Parathyroid adenoma (tissue), 2 donors: ENCODE results near the gene FARS2.

ENCODE experiments used
- H2AFZ ChIP-seq: fragments of 300-600 bp; sonication (generic); one replicate; pipeline ENCODE4 v1.7.0; 2017; ENCODE audit warnings: antibody characterized with exemption, mild to moderate bottlenecking
- H3K27ac ChIP-seq: fragments of 300-600 bp; sonication (generic); one replicate; pipeline ENCODE4 v1.7.0; 2017
- H3K27me3 ChIP-seq: fragments of 300-600 bp; sonication (generic); one replicate; pipeline ENCODE4 v1.7.0; 2017; ENCODE audit warnings: low read length; ENCODE audit not compliant: control insufficient read depth, insufficient read depth
- H3K36me3 ChIP-seq: fragments of 300-600 bp; sonication (generic); one replicate; pipeline ENCODE4 v1.7.0; 2017; ENCODE audit warnings: low read length; ENCODE audit not compliant: control insufficient read depth, insufficient read depth
- H3K4me1 ChIP-seq: fragments of 300-600 bp; sonication (generic); one replicate; pipeline ENCODE4 v1.7.0; 2017; ENCODE audit warnings: control low read depth
- H3K4me2 ChIP-seq: fragments of 300-600 bp; sonication (generic); one replicate; pipeline ENCODE4 v1.7.0; 2017; ENCODE audit warnings: low read length
- H3K4me3 ChIP-seq: fragments of 300-600 bp; sonication (generic); one replicate; pipeline ENCODE4 v1.7.0; 2017; ENCODE audit warnings: low read depth, low read length
- H3K79me2 ChIP-seq: fragments of 300-600 bp; sonication (generic); one replicate; pipeline ENCODE4 v1.7.0; 2017; ENCODE audit warnings: control low read depth
- H3K9ac ChIP-seq: fragments of 300-600 bp; sonication (generic); one replicate; pipeline ENCODE4 v1.7.0; 2017; ENCODE audit warnings: mild to moderate bottlenecking
- H3K9me3 ChIP-seq: fragments of 300-600 bp; sonication (generic); one replicate; pipeline ENCODE4 v1.7.0; 2017; ENCODE audit warnings: low read length; ENCODE audit not compliant: control insufficient read depth
- CTCF ChIP-seq: fragments of 300-600 bp; sonication (generic); IDR thresholded peaks from one replicate; pipeline ENCODE4 v1.7.0; 2017; ENCODE audit warnings: antibody characterized with exemption, mild to moderate bottlenecking
- donor health status: primary hyperparathyroidism.

FARS2 gene

GRCh38 chr6:5520796-5521195 lies 259.5 kb downstream of the FARS2 start:
- H3K27ac ChIP-seq, result no peak overlapping the region
- no peaks in the 10 kb centered on the region for H3K36me3 ChIP-seq
- H3K9me3 ChIP-seq, result no peaks in the 10 kb centered on the region
- H3K4me3 ChIP-seq, result no peak overlapping the region
- TF ChIP-seq CTCF, result no peak
- H3K27me3 ChIP-seq, result no peaks in the 10 kb centered on the region
- H3K4me1 ChIP-seq, result no peaks in the 10 kb centered on the region
- H3K4me2 ChIP-seq, result no peak overlapping the region
- no peak overlapping the region for H3K9ac ChIP-seq
- H3K79me2 ChIP-seq, result no peaks in the 10 kb centered on the region
- no peak overlapping the region for H2AFZ ChIP-seq

DNA sequence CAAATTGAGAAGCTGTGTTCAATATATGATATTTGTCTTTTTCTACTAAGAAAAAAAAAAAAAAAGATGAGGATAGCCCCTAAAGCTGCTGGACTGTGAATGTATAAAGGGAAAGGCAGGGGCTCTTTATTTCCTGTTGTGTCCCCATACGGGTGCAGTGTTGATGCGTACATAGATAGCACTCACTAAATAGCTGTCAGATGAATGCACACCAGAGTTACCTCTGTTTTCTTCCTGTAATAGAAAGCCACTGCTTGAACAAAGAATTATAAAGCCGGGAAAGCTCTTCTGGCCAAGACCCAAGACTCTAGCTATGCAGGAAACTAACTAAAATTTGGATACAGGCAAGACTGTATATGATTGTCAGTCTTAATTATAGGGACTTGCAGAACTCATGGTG lies 260.0 kb downstream of the FARS2 start:
- no peak overlapping the region for H2AFZ ChIP-seq
- no peaks in the 10 kb centered on the region for H3K79me2 ChIP-seq
- no peak overlapping the region for H3K27ac ChIP-seq
- H3K4me3 ChIP-seq, result no peak overlapping the region
- H3K9me3 ChIP-seq, result no peaks in the 10 kb centered on the region
- no peaks in the 10 kb centered on the region for H3K36me3 ChIP-seq
- no peak overlapping the region for H3K9ac ChIP-seq
- no peak for TF ChIP-seq CTCF
- H3K4me1 ChIP-seq, result no peaks in the 10 kb centered on the region
- no peak overlapping the region for H3K4me2 ChIP-seq
- H3K27me3 ChIP-seq, result no peaks in the 10 kb centered on the region

GRCh38 chr6:5522147-5522546 lies 260.8 kb downstream of the FARS2 start:
- Histone ChIP-seq H3K27ac (no peak overlapping the region), H3K4me3 (no peak overlapping the region)

GRCh38 chr6:5524110-5524509 lies 262.8 kb downstream of the FARS2 start:
- Histone ChIP-seq H3K4me1 (no peaks in the 10 kb centered on the region), H3K27ac (no peak overlapping the region), H3K79me2 (no peaks in the 10 kb centered on the region), H3K4me2 (no peak overlapping the region), H3K36me3 (no peaks in the 10 kb centered on the region), H2AFZ (no peak overlapping the region), H3K4me3 (no peak overlapping the region), H3K9ac (no peak overlapping the region), H3K9me3 (no peaks in the 10 kb centered on the region), H3K27me3 (no peaks in the 10 kb centered on the region)
- no peak for TF ChIP-seq CTCF

More at GRCh38 chr6:5522147-5522546, 260.8 kb downstream of the FARS2 start:
- no peaks in the 10 kb centered on the region for H3K9me3 ChIP-seq
- H3K4me1 ChIP-seq, result no peaks in the 10 kb centered on the region
- TF ChIP-seq CTCF, result no peak
- H3K4me2 ChIP-seq, result no peak overlapping the region
- no peaks in the 10 kb centered on the region for H3K27me3 ChIP-seq
- H2AFZ ChIP-seq, result no peak overlapping the region
- no peak overlapping the region for H3K9ac ChIP-seq
- no peaks in the 10 kb centered on the region for H3K79me2 ChIP-seq
- no peaks in the 10 kb centered on the region for H3K36me3 ChIP-seq

DNA sequence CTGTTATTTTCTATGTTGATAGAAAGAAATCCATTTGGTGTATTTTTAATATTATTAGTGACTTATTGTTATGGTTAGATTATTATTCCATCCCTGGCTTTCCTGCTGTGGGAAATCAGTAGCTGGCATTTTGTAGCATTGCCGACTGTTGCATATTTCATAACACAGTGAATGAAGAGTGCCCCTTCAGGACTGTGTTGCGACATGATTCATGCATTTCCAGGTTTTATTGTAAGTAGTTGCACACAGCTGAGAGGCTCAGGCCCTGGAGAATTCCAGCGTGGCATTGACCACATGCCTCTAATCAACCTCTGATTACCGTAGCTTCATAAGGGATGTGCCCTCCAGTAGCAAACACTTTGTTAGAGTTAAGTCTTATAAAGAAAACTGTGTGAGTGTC lies 263.9 kb downstream of the FARS2 start:
- H3K9me3 ChIP-seq, result no peaks in the 10 kb centered on the region
- H3K36me3 ChIP-seq, result no peaks in the 10 kb centered on the region
- no peak overlapping the region for H3K27ac ChIP-seq
- H3K79me2 ChIP-seq, result no peaks in the 10 kb centered on the region
- H3K9ac ChIP-seq, result no peak overlapping the region
- H3K4me1 ChIP-seq, result no peaks in the 10 kb centered on the region
- no peak overlapping the region for H3K4me3 ChIP-seq
- TF ChIP-seq CTCF, result no peak
- no peak overlapping the region for H2AFZ ChIP-seq
- H3K27me3 ChIP-seq, result no peaks in the 10 kb centered on the region
- H3K4me2 ChIP-seq, result no peak overlapping the region
